HG03575 (cell line): ENCODE results near the gene COL28A1.

Experiments
- ATAC-seq: cut with Tn5 transposase; IDR thresholded peaks from one replicate; pipeline ENCODE4 v1.9.1; 2021; ENCODE audit not compliant: unreplicated experiment, insufficient number of reproducible peaks, low FRiP score; ENCODE audit errors: extremely low read depth

Gene COL28A1

GRCh38 chr7:7317850-7318249 lies 217.8 kb downstream of the COL28A1 start:
- ATAC-seq = no peak

- no peak for ATAC-seq
Observed at GRCh38 chr7:7315851-7316250, 219.8 kb downstream of the COL28A1 start.

- ATAC-seq = no peak
Observed at GRCh38 chr7:7312323-7312722, 223.3 kb downstream of the COL28A1 start.

GRCh38 chr7:7311001-7311400 lies 224.7 kb downstream of the COL28A1 start:
- no peak for ATAC-seq

GRCh38 chr7:7309203-7309602 lies 226.5 kb downstream of the COL28A1 start:
- ATAC-seq = no peak
